ACHN (cell line): ENCODE results near the gene KCNH1.

ENCODE experiments used
- DNase-seq: peaks from one replicate; pipeline ENCODE4 v3.0.0-alpha.2; 2015
- in situ Hi-C: cut with HindIII; loops from 2 replicates; pipeline ENCODE4 v1.10.0; 2017; ENCODE audit warnings: low sequenced_read_pairs, low pct_ligation_motif_present, low pct_unique_long_range_greater_than_20kb

KCNH1 gene

GRCh38 chr1:210657806-210658205, 476.1 kb downstream of the KCNH1 start:
- in situ Hi-C loops: no loop called here
- no peak for DNase-seq

- DNase-seq: no peak
- in situ Hi-C loops: no loop called here
Observed at GRCh38 chr1:210655511-210655910, 478.4 kb downstream of the KCNH1 start.

GRCh38 chr1:210654176-210654981, 479.6 kb downstream of the KCNH1 start:
- in situ Hi-C loops: no loop called here
- no peak for DNase-seq

GRCh38 chr1:210653771-210654170, 480.2 kb downstream of the KCNH1 start:
- no peak for DNase-seq
- in situ Hi-C loops: no loop called here

- no peak for DNase-seq
- in situ Hi-C loops: no loop called here
Observed at GRCh38 chr1:210652329-210652954, 481.5 kb downstream of the KCNH1 start.

GRCh38 chr1:210650403-210650802, 483.5 kb downstream of the KCNH1 start:
- in situ Hi-C loops: no loop called here
- no peak for DNase-seq

GRCh38 chr1:210648588-210649269, 485.2 kb downstream of the KCNH1 start:
- in situ Hi-C loops: no loop called here
- no peak for DNase-seq

- no peak for DNase-seq
- in situ Hi-C loops: no loop called here
Observed at GRCh38 chr1:210647406-210648333, 486.3 kb downstream of the KCNH1 start.

- in situ Hi-C loops: no loop called here
- no peak for DNase-seq
Observed at GRCh38 chr1:210646258-210646616, 487.7 kb downstream of the KCNH1 start.

GRCh38 chr1:210645582-210646257, 488.2 kb downstream of the KCNH1 start:
- in situ Hi-C loops: no loop called here
- no peak for DNase-seq

GRCh38 chr1:210641582-210641981, 492.4 kb downstream of the KCNH1 start:
- in situ Hi-C loops: no loop called here
- DNase-seq: no peak

- DNase-seq: no peak
- in situ Hi-C loops: no loop called here
Observed at GRCh38 chr1:210635108-210635507, 498.8 kb downstream of the KCNH1 start.

- no peak for DNase-seq
- in situ Hi-C loops: no loop called here
Observed at GRCh38 chr1:210633636-210634035, 500.3 kb downstream of the KCNH1 start.

- in situ Hi-C loops: no loop called here
- DNase-seq: no peak
Observed at GRCh38 chr1:210633140-210633539, 500.8 kb downstream of the KCNH1 start.

GRCh38 chr1:210631399-210631798, 502.5 kb downstream of the KCNH1 start:
- in situ Hi-C loops: no loop called here
- DNase-seq: no peak

GRCh38 chr1:210629276-210629675, 504.7 kb downstream of the KCNH1 start:
- in situ Hi-C loops: no loop called here
- DNase-seq: no peak

- DNase-seq: no peak
- in situ Hi-C loops: no loop called here
Observed at GRCh38 chr1:210627755-210628154, 506.2 kb downstream of the KCNH1 start.
